Colonic mucosa (tissue), 4 donors: ENCODE results near the gene SMAP1. TPM values are rescaled to one million over a fixed set of nuclear protein-coding genes. Genes with fewer than 3 reads are reported as not detected.

ENCODE experiments used
- DNase-seq: peaks from one replicate; pipeline ENCODE4 v3.0.0-alpha.2; 2020
- H3K27ac ChIP-seq: fragments of 200-600 bp; one replicate; pipeline ENCODE4 v1.8.0; 2021
- H3K27me3 ChIP-seq: fragments of 200-600 bp; one replicate; pipeline ENCODE4 v1.8.0; 2021
- H3K36me3 ChIP-seq: fragments of 200-600 bp; one replicate; pipeline ENCODE4 v1.8.0; 2021
- H3K4me1 ChIP-seq: fragments of 200-600 bp; one replicate; pipeline ENCODE4 v1.8.0; 2021; ENCODE audit warnings: mild to moderate bottlenecking
- H3K4me3 ChIP-seq: fragments of 200-600 bp; one replicate; pipeline ENCODE4 v1.8.0; 2021
- H3K9ac ChIP-seq, 2 donors: one replicate each; pipeline ENCODE4 v1.7.0; 2013; ENCODE audit warnings: control low read depth in 2 of 2, low read depth in 2 of 2, low read length in 2 of 2
- H3K9me3 ChIP-seq: fragments of 200-600 bp; one replicate; pipeline ENCODE4 v1.8.0; 2021
- intact Hi-C: fragments of 100-400 bp; cut with DNase I; formaldehyde crosslinking; loops from one replicate; pipeline ENCODE4 v1.14.1; 2022
- total RNA-seq, 2 donors: library from RNA; stranded (reverse); fragmentation: NEBNext Ultra II Directional in 1 of 2; extraction: Animal tissue kit (Norgen Biotek cat#: 25700) in 1 of 2; gene quantifications; one replicate each; pipeline ENCODE4 v1.2.1, GENCODE V29; 2021
- TF ChIP-seq, protein P1 (sequence below): fragments of 200-600 bp; IDR thresholded peaks from one replicate; pipeline ENCODE4 v1.8.0; 2022; ENCODE audit warnings: antibody characterized with exemption, mild to moderate bottlenecking
- donor health status: healthy.
- donor health status: DM: no; HTN: no; CAD: no.
- donor health status: DM: no; HTN: no; CAD: no.

The SMAP1 gene
- total RNA-seq, 2 donors from 2014 or later: 42.3 to 62.8 TPM

DNA sequence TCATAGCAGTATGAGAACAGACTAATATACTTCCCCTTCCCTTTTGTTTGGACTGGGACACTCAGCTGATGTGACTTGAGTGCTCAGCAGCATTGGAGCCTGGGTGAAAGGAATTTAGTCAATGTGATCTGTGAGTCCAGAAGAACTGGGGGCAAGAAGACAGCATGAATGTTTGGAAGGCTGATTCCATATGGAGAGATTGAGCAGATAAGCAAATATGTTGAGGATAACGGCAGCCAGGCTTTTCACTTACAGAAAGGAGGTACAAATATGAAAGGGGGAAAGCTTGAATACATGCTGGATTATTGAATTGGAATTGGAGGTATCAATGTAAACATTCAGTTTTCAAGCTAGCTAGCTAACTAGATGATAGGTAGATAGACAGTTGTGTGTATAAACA is 37.8 kb upstream of the SMAP1 start:
- no peaks in the 10 kb centered on the region for H3K9me3 ChIP-seq
- no peaks in the 10 kb centered on the region for H3K36me3 ChIP-seq
- TF ChIP-seq, protein P1, sequence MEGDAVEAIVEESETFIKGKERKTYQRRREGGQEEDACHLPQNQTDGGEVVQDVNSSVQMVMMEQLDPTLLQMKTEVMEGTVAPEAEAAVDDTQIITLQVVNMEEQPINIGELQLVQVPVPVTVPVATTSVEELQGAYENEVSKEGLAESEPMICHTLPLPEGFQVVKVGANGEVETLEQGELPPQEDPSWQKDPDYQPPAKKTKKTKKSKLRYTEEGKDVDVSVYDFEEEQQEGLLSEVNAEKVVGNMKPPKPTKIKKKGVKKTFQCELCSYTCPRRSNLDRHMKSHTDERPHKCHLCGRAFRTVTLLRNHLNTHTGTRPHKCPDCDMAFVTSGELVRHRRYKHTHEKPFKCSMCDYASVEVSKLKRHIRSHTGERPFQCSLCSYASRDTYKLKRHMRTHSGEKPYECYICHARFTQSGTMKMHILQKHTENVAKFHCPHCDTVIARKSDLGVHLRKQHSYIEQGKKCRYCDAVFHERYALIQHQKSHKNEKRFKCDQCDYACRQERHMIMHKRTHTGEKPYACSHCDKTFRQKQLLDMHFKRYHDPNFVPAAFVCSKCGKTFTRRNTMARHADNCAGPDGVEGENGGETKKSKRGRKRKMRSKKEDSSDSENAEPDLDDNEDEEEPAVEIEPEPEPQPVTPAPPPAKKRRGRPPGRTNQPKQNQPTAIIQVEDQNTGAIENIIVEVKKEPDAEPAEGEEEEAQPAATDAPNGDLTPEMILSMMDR: no peak
- DNase-seq: no peak
- H3K4me1 ChIP-seq: no peaks in the 10 kb centered on the region
- H3K27me3 ChIP-seq: no peaks in the 10 kb centered on the region
- H3K9ac ChIP-seq: no peak overlapping the region
- H3K27ac ChIP-seq: no peak overlapping the region
- H3K4me3 ChIP-seq: no peak overlapping the region
- intact Hi-C loops: no loop called here

DNA sequence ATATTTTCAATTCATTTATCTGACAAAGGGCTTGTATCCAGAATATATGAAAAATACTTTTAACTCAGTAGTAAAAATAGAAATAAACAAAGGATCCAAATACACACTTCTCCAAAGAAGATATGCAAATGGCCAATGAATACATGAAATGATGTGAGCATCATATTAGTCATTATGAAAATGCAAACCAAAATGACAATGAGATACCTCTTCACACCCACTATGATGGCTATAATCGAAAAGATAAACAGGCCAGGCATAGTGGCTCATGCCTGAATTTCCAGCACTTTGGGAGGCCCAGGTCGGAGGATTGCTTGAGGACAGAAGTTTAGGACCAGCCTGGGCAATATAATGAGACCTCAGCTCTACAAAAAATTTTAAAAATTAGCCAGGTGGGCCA is 33.8 kb upstream of the SMAP1 start:
- H3K27ac ChIP-seq: no peak overlapping the region
- no peak overlapping the region for H3K9ac ChIP-seq
- H3K36me3 ChIP-seq: no peaks in the 10 kb centered on the region
- H3K9me3 ChIP-seq: no peaks in the 10 kb centered on the region
- no peak overlapping the region for H3K4me3 ChIP-seq
- H3K27me3 ChIP-seq: no peaks in the 10 kb centered on the region
- intact Hi-C loops: no loop called here
- no peak for DNase-seq
- H3K4me1 ChIP-seq: no peaks in the 10 kb centered on the region
- TF ChIP-seq, protein P1: no peak

DNA sequence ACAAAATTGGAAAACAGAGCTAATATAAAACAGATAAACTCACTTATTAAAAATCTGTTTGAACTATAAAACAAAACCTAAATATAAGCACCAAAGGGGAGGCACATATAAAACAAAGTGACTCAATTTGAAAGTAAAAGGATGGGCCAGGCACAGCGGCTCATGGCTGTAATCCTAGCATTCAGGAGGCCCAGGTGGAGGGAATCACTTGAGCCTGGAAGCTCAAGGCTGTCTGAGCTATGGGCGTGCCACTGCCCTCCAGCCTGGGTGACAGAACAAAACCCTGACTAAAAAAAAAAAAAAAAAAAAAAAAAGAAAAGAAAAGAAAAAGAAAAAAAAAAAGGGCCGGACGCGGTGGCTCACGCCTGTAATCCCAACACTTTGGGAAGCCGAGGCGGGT is 31.1 kb upstream of the SMAP1 start:
- no peak overlapping the region for H3K27ac ChIP-seq
- TF ChIP-seq, protein P1: no peak
- no peak overlapping the region for H3K9ac ChIP-seq
- no peaks in the 10 kb centered on the region for H3K27me3 ChIP-seq
- H3K4me1 ChIP-seq: no peaks in the 10 kb centered on the region
- intact Hi-C loops: no loop called here
- H3K4me3 ChIP-seq: no peak overlapping the region
- DNase-seq: no peak
- H3K9me3 ChIP-seq: no peaks in the 10 kb centered on the region
- H3K36me3 ChIP-seq: no peaks in the 10 kb centered on the region

DNA sequence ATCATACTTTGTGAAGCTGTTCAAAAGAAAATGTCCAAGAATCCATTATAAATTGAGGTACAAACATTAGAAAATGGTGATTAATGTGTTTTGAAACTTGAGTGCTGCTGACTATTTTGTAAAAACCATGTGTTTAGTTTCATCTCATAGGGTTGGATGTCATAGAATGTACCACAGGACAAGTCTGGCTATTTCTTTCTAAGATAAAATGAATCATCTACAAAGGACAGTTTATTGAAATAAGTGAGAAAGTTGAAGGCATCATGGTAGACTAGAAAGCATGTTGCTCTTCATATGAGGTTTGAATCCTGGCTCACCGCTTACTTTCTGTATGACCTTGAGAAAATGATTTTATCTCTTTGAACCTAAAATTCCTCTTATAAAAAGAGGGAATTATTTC is 29.2 kb upstream of the SMAP1 start:
- Histone ChIP-seq H3K27me3 (no peaks in the 10 kb centered on the region), H3K4me1 (no peaks in the 10 kb centered on the region), H3K9me3 (no peaks in the 10 kb centered on the region), H3K4me3 (no peak overlapping the region), H3K9ac (no peak overlapping the region), H3K27ac (no peak overlapping the region), H3K36me3 (no peaks in the 10 kb centered on the region)
- TF ChIP-seq, protein P1: no peak
- DNase-seq: no peak
- intact Hi-C loops: no loop called here

DNA sequence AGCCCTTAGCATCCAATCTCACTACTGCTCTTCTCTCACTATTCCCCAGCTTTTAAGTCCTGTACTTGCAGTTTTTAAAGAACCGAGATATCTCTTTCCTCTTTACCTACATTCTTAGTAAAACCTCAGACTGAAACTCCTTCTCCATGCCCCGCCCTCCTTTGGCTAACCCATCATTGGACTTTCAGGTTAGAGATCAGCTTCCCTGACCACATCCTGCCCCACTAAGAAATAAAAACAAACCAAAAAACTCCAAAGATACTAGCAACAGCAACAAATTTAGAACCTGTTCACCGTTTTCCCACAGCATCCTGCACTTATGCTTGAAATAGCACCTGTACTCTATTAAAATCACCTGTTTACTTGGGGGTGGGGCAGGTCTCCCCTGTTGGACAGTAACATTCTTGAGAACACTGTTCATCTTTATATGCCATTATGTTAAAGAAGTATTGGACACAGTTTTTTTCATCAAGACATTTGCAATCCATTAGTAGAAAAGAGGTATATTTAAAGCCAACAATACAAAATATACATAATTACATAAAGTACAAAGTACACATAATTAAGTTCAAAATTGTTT is 16.3 kb upstream of the SMAP1 start:
- Histone ChIP-seq H3K4me3 (no peak overlapping the region), H3K4me1 (no peaks in the 10 kb centered on the region), H3K9me3 (no peaks in the 10 kb centered on the region), H3K9ac (no peak overlapping the region), H3K36me3 (no peaks in the 10 kb centered on the region), H3K27ac (no peak overlapping the region), H3K27me3 (no peaks in the 10 kb centered on the region)
- intact Hi-C loops: no loop called here
- DNase-seq: no peak
- TF ChIP-seq, protein P1: no peak

DNA sequence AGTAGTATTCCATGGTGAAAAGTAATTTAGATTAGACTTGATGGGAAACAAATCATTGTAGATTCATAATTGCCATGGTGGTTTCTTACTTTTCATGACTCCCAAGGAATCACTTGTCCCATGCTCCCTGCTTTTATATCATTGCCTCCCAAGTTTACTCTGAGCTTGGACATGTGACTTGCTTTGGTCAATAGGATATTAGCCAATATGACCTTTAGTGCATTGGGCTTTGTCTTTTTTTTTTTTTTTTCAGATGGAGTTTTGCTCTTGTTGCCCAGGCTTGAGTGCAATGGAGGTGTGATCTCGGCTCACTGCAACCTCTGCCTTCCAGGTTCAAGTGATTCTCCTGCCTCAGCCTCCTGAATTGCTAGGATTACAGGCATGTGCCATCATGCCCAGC is 15.5 kb upstream of the SMAP1 start:
- no peak for DNase-seq
- Histone ChIP-seq H3K4me3 (no peak overlapping the region), H3K9ac (no peak overlapping the region), H3K27me3 (no peaks in the 10 kb centered on the region), H3K9me3 (no peaks in the 10 kb centered on the region), H3K27ac (no peak overlapping the region), H3K36me3 (no peaks in the 10 kb centered on the region), H3K4me1 (no peaks in the 10 kb centered on the region)
- TF ChIP-seq, protein P1: no peak
- intact Hi-C loops: no loop called here
